ENCODE measurements around the gene LTB. TPM values are rescaled to one million over a fixed set of nuclear protein-coding genes. Genes with fewer than 3 reads are reported as not detected.

The LTB gene
- total and polyA plus RNA-seq, 9 of the 15 experiments (the other 6 are each of a cell fraction or from before 2014, with no cell fraction given), result 0.07 to 0.51 TPM; not detected in 7

GRCh38 chr6:31547727-31548543, 34.3 kb downstream of the LTB start (continued):
- 0 out of 2 replicates have a peak, but pooled peaks have one; percentile 62 for TF ChIP-seq FOXP1 (CRISPR knock-in tag; IDR thresholded peaks at IDR 0.05)
- TF ChIP-seq ZHX1 (conservative IDR thresholded peaks at IDR 0.05; ENCODE audit: low read length), result 0 out of 2 replicates have a peak, but pooled peaks have one; percentile 7
- no peak for TF ChIP-seq ATF1 (CRISPR knock-in tag; IDR thresholded peaks at IDR 0.05)
- TF ChIP-seq ATF1 (tag; IDR thresholded peaks at IDR 0.05), result peak; percentile 68; the same call in 1 of the 2 replicates
- TF ChIP-seq CREM (IDR thresholded peaks at IDR 0.05; ENCODE audit: low read depth), result peak; percentile 35; the same call in 1 of the 2 replicates
- peak; percentile 53 for TF ChIP-seq CEBPG (CRISPR knock-in tag; IDR thresholded peaks at IDR 0.05)
- TF ChIP-seq CEBPG (tag; conservative IDR thresholded peaks at IDR 0.05 in 1 of 2, IDR thresholded peaks at IDR 0.05 in 1 of 2), result no peak
- TF ChIP-seq TEAD4 (IDR thresholded peaks at IDR 0.05; ENCODE audit: low read length), result 0 out of 2 replicates have a peak, but pooled peaks have one; percentile 4
- no peak for TF ChIP-seq TEAD4 (CRISPR knock-in tag; IDR thresholded peaks at IDR 0.05; ENCODE audit: borderline replicate concordance)
- no peak for TF ChIP-seq DACH1 (IDR thresholded peaks at IDR 0.05; ENCODE audit: partially characterized antibody)
- TF ChIP-seq CBX8 (IDR thresholded peaks at IDR 0.05; ENCODE audit: borderline replicate concordance, extremely low read depth, low read depth, low read length, poor library complexity, severe bottlenecking), result no peak
- TF ChIP-seq JUND (IDR thresholded peaks at IDR 0.05; ENCODE audit: borderline replicate concordance, low read depth, low read length), result no peak
- 0 out of 3 replicates have a peak, but pooled peaks have one; percentile 11 for TF ChIP-seq JUND (tag; IDR thresholded peaks at IDR 0.05; ENCODE audit: borderline replicate concordance, low read depth, low read length)
- 0 out of 2 replicates have a peak, but pooled peaks have one; percentile 66 for TF ChIP-seq GATAD2A (IDR thresholded peaks at IDR 0.05)
- TF ChIP-seq BHLHE40 (IDR thresholded peaks at IDR 0.05; ENCODE audit: low read length), result no peak
- peak; percentile 50; the same call in 1 of the 2 replicates for TF ChIP-seq CREB3L1 (IDR thresholded peaks at IDR 0.05; ENCODE audit: borderline replicate concordance, low read depth)
- no peak for TF ChIP-seq ZNF76 (CRISPR knock-in tag; IDR thresholded peaks at IDR 0.05; ENCODE audit: borderline replicate concordance)
- TF ChIP-seq E2F4 (CRISPR knock-in tag; IDR thresholded peaks at IDR 0.05; ENCODE audit: low read depth), result peak; percentile 20; the same call in 1 of the 2 replicates
- peak in 1 of 2 experiments; percentile 49; a peak in 1 of 4 replicates for TF ChIP-seq ZNF639 (CRISPR knock-in tag; conservative IDR thresholded peaks at IDR 0.05 in 1 of 2, IDR thresholded peaks at IDR 0.05 in 1 of 2)
- 0 out of 2 replicates have a peak, but pooled peaks have one; percentile 36 for TF ChIP-seq ZNF830 (CRISPR knock-in tag; IDR thresholded peaks at IDR 0.05)

Data from K562 (cell line).